Heart right ventricle (tissue), 16 donors: ENCODE data around the gene SLC5A1. TPM values are rescaled to one million over a fixed set of nuclear protein-coding genes. Genes with fewer than 3 reads are reported as not detected.

ENCODE experiments used
- ATAC-seq, 8 donors: fragments of 200-7000 bp; cut with Tn5 transposase; one replicate each; pipeline ENCODE4 v1.9.1; 2020; ENCODE audit warnings: mild to moderate bottlenecking in 8 of 8, moderate library complexity in 8 of 8, moderate number of reproducible peaks in 1 of 8
- DNase-seq, 2 donors: peaks; one replicate each; pipeline ENCODE4 v3.0.0-alpha.2; 2020
- H3K27ac ChIP-seq, 10 donors: fragments of 200-600 bp; sonication (generic) in 2 of 10; one replicate each; pipeline versions ENCODE4 v1.5.0 to v1.8.0; 2020 to 2022; ENCODE audit warnings: mild to moderate bottlenecking in 3 of 10
- H3K27me3 ChIP-seq, 7 donors: fragments of 200-600 bp; one replicate each; pipeline ENCODE4 v1.8.0; 2021 to 2022; ENCODE audit warnings: mild to moderate bottlenecking in 2 of 7
- H3K36me3 ChIP-seq, 9 donors: fragments of 200-600 bp; sonication (generic) in 1 of 9; one replicate each; pipeline versions ENCODE4 v1.5.0 to v1.8.0; 2020 to 2022; ENCODE audit warnings: mild to moderate bottlenecking in 2 of 9
- H3K4me1 ChIP-seq, 9 donors: fragments of 200-600 bp; sonication (generic) in 1 of 9; one replicate each; pipeline versions ENCODE4 v1.5.0 to v1.8.0; 2020 to 2022; ENCODE audit warnings: mild to moderate bottlenecking in 4 of 9
- H3K4me3 ChIP-seq, 10 donors: fragments of 200-600 bp; sonication (generic) in 2 of 10; one replicate each; pipeline versions ENCODE4 v1.5.0 to v1.8.0; 2020 to 2022; ENCODE audit warnings: mild to moderate bottlenecking in 7 of 10, moderate library complexity in 2 of 10
- H3K9me3 ChIP-seq, 11 donors: fragments of 200-600 bp in 10 of 11; sonication (generic) in 2 of 11; one replicate each; pipeline versions ENCODE4 v1.5.0 to v1.8.0; 2013 to 2022; ENCODE audit warnings: mild to moderate bottlenecking in 2 of 11, control low read depth in 1 of 11, moderate library complexity in 1 of 11
- WGBS, 2 donors: extraction: QIAGEN DNeasy Blood & Tissue Kit; methylation state at CpG; one replicate each; pipeline ENCODE4 v1.1.7; 2013; ENCODE audit warnings: inconsistent platforms in 1 of 2; 5-methylcytosine and 5-hydroxymethylcytosine counted together
- intact Hi-C, 10 donors: fragments of 100-400 bp; cut with DNase I; formaldehyde crosslinking; loops; one replicate each; pipeline versions ENCODE4 v1.11.1 to v1.14.2; 2022
- polyA plus RNA-seq, 2 donors: library from polyadenylated mRNA; stranded (reverse); fragments of 200-250 nt; gene quantifications; one replicate each; pipeline ENCODE4 v1.2.3, GENCODE V29; 2013
- total RNA-seq, 10 donors: library from RNA; stranded (reverse); fragmentation: NEBNext Ultra II Directional in 3 of 10; extraction: Animal tissue kit (Norgen Biotek cat#: 25700) in 3 of 10; gene quantifications; one replicate each; pipeline versions ENCODE4 v1.2.1 to v1.2.4, GENCODE V29; 2021 to 2023
- TF ChIP-seq, protein P1 (sequence below), 9 donors: fragments of 200-600 bp; sonication (generic) in 2 of 9; IDR thresholded peaks; one replicate each; pipeline versions ENCODE4 v1.5.0 to v1.8.0; 2021 to 2022; ENCODE audit warnings: antibody characterized with exemption in 9 of 9, mild to moderate bottlenecking in 5 of 9, moderate library complexity in 1 of 9
- donor health status: Arrhythmogenic right ventricular cardiomyopathy.
- donor health status: ischemic (EF 13 %, LVEDD 7.1; RV severe dilation, severe dysfunction).
- donor health status: healthy with polysubstance abuse.
- donor health status: DM: no; HTN: yes; CAD: no.
- donor health status: DM: no; HTN: no; CAD: no.
- donor health status: ischemic (EF 25% LVEDD 6.9; RV normal size, moderate dysfunction).
- donor health status: ischemic (EF 25% LVEDD 5.7; RV mildly dilated, moderate dysfunction).
- donor health status: healthy.
- donor health status: DM: yes; HTN: yes; CAD: no.
- donor health status: Ischemic cardiomyopathy.
- donor health status: ischemic (EF 35%, LVEDD 5.7; RV mildly dilated, moderate dysfunction).
- donor health status: nonischemic (EF 11% LVEDD 7.7; RV severe dilation, severe dysfunction).
- donor health status: DM: yes; HTN: yes; CAD: no.
- donor health status: PGD.
- donor health status: ischemic (EF 29% LVEDD 5.4; RV normal size, mild dysfunction).
- donor health status: nonischemic (EF 23%, LVEDD 6.1; RV moderate dilation, normal function).

The SLC5A1 gene
- total and polyA plus RNA-seq, 12 donors: 12.2 to 186 (median 87.9) TPM

DNA sequence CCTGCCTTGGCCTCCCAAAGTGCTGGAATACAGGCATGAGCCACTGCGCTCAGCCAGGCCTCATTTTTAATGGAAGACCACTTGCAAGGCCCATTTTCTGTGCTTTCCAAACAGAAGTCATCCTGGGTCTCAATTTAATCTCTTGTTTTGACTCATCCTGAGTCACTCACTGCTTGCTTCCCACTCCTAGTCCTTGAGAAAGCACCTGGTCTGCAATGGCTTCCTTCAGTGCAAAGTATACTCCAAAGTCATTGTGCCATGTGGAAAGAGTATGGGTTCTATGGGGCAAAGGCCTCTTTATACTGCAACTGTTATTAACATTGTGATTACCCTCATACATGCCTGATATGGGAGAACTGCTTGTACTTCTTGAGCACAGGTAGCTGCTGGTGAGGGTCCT is 18.3 kb upstream of the SLC5A1 start:
- H3K4me1 ChIP-seq: no peaks in the 10 kb centered on the region
- H3K9me3 ChIP-seq: peaks cover 0 to 8% (median 0%) of the 10 kb centered on the region in 11 donors
- intact Hi-C loops: loop anchor here in 1 of 10 donors (5.0 kb wide), 1 partner anchor 138 kb away; no protein-coding TSS in a partner anchor
- H3K36me3 ChIP-seq: no peaks in the 10 kb centered on the region
- TF ChIP-seq, protein P1, sequence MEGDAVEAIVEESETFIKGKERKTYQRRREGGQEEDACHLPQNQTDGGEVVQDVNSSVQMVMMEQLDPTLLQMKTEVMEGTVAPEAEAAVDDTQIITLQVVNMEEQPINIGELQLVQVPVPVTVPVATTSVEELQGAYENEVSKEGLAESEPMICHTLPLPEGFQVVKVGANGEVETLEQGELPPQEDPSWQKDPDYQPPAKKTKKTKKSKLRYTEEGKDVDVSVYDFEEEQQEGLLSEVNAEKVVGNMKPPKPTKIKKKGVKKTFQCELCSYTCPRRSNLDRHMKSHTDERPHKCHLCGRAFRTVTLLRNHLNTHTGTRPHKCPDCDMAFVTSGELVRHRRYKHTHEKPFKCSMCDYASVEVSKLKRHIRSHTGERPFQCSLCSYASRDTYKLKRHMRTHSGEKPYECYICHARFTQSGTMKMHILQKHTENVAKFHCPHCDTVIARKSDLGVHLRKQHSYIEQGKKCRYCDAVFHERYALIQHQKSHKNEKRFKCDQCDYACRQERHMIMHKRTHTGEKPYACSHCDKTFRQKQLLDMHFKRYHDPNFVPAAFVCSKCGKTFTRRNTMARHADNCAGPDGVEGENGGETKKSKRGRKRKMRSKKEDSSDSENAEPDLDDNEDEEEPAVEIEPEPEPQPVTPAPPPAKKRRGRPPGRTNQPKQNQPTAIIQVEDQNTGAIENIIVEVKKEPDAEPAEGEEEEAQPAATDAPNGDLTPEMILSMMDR (IDR thresholded peaks at IDR 0.05): no peak
- ATAC-seq: no peak
- H3K27me3 ChIP-seq: peaks cover 0 to 1% (median 0%) of the 10 kb centered on the region in 7 donors
- no peak overlapping the region for H3K4me3 ChIP-seq
- DNase-seq: no peak
- WGBS, 2 donors: 79 to 93% methylated on average over 1 of the region's 1 CpG
- H3K27ac ChIP-seq: no peak overlapping the region

DNA sequence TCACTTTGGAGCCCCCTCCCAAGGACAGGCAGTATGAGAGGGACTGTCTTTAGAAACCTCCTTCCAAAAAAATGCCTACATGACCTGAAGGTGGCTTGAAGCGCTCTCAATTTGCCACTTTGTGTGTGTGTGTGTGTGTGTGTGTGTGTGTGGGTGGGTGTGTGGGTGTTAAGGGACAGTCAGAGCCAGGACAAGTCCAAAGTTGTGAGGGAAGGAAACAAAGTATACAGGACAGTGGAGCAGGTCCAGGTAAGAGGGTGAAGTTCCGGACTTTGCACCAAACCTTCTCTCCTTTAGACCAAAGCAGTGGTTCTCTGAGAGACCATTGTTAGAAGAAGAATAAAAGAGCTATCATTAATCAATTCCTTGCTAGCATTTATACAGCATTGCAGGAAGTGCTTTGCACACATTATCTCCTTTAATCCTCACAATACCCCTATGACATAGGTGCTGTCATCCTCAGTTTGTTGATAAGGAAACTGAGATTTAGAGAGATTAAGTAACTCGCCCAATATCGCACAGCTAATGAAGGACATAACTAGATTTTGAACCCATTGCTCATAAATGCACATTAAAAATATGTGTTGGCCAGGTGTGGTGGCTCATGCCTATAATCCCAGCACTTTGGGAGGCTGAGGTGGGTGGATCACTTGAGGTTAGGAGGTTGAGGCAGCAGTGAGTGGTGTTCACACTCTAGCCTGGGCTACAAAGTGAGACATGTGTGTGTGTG is 12.4 kb upstream of the SLC5A1 start:
- no peak overlapping the region for H3K27ac ChIP-seq
- H3K4me3 ChIP-seq: no peak overlapping the region
- no peaks in the 10 kb centered on the region for H3K4me1 ChIP-seq
- WGBS, 2 donors: 88 to 94% methylated on average over 4 of the region's 4 CpGs
- no peaks in the 10 kb centered on the region for H3K36me3 ChIP-seq
- no peaks in the 10 kb centered on the region for H3K9me3 ChIP-seq
- intact Hi-C loops: no loop called here
- TF ChIP-seq, protein P1 (IDR thresholded peaks at IDR 0.05): no peak
- no peaks in the 10 kb centered on the region for H3K27me3 ChIP-seq
- ATAC-seq (no peak), DNase-seq (no peak)

DNA sequence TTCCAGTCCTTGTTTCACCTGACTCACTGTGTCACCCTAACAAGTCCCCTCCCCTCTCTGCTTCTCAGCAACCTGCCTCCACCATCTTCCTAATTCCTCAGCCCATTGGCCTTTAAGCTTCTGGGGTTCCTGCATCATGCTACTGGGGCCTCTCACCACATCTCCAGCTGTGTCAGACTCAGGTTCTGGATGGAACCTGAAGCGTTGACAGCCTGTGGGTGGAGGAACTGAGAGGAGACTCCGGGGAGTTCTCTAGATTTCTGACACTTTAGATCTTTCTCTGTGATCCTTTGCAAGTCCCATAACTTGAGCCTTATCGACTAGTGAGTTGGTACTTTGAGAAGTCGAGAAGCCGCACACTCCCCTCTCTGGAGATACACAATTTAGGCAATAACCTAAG is 11.6 kb upstream of the SLC5A1 start:
- Histone ChIP-seq H3K4me3 (no peak overlapping the region), H3K36me3 (no peaks in the 10 kb centered on the region), H3K27me3 (no peaks in the 10 kb centered on the region), H3K9me3 (no peaks in the 10 kb centered on the region), H3K27ac (no peak overlapping the region), H3K4me1 (no peaks in the 10 kb centered on the region)
- TF ChIP-seq, protein P1 (IDR thresholded peaks at IDR 0.05): no peak
- intact Hi-C loops: no loop called here
- 79 to 82% methylated on average over 5 of the region's 5 CpGs for WGBS, 2 donors
- ATAC-seq: no peak
- no peak for DNase-seq

DNA sequence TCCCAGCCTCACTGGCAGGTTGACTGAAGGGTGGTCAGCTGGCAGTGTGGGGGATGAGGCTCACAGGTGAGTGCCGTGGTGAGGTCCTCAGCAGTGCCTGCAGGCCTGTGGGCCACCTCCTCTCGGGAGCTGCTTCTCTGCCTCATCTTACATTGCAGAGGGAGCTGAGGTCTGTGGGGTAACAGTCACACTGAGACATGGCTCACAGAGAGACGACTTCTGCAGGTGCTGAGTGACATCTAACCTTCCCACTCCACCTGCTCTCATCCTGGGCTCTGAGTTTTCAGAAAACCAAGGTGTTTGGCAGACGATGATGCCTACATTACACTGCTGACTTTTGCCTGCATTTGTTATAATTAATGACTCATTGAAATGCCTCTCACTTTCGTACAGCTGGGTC is 8.8 kb upstream of the SLC5A1 start:
- TF ChIP-seq, protein P1 (IDR thresholded peaks at IDR 0.05): no peak
- no peaks in the 10 kb centered on the region for H3K4me1 ChIP-seq
- H3K27me3 ChIP-seq: no peaks in the 10 kb centered on the region
- H3K9me3 ChIP-seq: no peaks in the 10 kb centered on the region
- H3K27ac ChIP-seq: no peak overlapping the region
- H3K4me3 ChIP-seq: no peak overlapping the region
- ATAC-seq (no peak), DNase-seq (no peak)
- H3K36me3 ChIP-seq: no peaks in the 10 kb centered on the region
- 65 to 77% methylated on average over 5 of the region's 5 CpGs for WGBS, 2 donors
- intact Hi-C loops: no loop called here
